ENCODE data around the gene TTI1.

TTI1 gene

DNA sequence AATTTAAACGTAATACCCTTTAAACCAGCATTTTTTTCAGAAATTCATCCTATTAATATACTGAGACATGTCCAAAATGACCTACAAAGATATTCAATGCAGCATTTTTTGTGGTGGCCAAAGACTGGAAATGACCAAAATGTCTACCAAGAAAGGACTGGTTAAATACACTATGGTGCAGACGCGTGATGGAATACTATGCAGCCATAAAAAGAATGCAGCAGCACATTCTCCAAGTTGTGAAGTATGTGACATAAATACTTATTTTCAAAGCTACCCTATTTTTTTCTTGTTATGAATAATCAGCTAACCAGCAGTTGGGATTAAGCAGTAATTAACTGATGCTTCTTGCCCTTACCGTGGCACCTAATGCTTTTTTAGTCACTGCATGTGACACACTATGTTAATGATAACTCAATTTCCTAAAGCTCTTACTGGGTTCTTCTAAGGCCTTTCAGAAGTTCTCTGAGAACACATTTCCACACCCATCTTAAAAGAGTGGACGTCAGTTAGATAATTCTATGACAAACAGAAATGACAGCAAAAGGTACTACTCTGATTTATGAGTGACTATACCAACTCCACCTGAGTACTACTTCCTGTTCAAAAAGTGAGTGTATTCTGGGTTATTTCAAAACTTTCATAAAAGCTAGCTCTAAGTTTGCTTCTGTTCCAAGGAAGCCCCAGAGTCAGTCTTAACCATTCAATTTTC, 24.9 kb downstream of the TTI1 start:
- no peak for DNase-seq

GRCh38 chr20:38007526-38007925, 25.7 kb downstream of the TTI1 start:
- DNase-seq = no peak

DNA sequence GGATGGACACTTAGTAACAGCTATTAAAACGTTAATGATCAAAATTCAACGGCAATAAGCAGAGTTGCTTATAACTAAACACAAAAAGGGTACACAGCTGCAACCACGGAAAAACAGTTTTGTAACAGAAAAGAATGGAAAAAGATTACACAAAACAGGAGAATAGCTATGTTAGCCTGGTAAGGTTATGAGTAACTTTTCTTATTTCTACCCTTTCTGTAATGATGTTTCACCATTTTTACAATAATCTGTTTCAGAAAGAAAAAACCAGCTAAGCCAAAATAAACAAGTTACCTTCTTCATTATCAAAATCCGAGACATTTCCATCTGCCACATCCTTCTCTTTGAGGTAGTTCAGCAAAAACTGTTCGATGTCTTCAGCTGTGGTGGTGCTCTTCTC, 27.4 kb downstream of the TTI1 start:
- no peak for DNase-seq

DNA sequence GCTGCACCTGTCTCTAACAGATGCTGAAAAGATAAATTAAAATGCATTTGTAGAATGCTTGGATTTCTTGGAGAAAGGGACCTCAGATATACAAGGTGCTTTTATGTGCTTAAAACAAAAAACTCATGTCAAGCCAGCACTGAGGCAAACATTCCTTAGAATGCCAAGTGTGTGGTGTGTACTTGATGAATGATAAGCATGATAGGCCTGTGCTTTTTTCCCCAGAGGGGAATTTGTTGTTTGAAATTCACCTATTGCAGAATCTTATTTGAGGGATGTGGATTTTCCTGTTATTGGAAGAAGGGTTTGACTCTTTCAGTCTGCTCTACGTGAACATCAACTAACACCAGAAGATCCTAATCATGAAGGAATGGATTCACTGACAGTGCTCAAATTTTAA, 28.8 kb downstream of the TTI1 start:
- no peak for DNase-seq

GRCh38 chr20:38002422-38002821, 30.8 kb downstream of the TTI1 start:
- no peak for DNase-seq

DNA sequence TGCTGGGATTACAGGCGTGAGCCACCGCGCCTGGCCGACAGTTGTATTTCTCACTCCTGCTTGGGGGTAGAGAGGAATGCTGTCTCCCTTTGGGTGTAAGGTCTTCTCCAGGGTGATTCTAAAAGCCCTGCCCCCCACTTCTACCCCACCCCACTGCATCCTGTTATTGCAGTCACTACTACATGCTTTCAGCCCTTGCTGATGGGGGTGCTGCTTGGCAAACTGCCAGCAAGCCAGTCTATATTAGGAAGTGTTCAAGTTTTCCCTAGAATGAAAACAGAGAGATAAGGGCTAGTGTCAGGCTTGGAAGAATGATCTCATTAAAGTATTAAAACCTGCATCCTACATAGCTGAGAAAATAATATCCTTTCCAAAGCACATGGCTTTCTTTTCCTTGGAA, 31.3 kb downstream of the TTI1 start:
- no peak for DNase-seq

DNA sequence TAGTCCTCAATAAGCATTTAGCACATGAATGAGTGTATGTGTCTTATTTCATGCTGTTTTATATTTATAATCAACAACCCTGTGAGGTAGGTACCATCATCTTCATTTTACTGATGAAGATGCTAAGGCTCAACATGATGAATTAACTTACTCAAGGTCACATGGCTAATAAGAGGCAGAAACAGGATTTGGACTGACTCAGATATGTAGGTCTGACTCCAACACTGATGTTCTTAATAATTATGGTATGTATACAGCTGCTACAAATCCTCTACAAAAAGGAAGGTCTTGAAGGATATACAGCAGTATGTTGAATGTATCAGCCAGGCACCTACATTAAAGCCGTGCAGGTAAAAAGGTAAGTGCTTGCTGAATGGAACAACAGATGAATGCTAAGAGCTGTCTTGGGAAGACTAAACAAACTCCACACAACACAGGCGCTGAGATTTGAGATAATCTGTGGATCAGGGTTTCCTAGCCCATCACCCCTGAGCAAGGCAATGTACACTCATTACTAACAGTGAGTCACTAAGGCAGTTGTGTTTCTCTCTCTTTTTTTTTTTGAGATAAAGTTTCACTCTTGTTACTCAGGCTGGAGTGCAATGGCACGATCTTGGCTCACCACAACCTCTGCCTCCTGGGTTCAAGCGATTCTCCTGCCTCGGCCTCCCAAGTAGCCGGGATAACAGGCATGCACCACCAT, 31.9 kb downstream of the TTI1 start:
- no peak for DNase-seq

DNA sequence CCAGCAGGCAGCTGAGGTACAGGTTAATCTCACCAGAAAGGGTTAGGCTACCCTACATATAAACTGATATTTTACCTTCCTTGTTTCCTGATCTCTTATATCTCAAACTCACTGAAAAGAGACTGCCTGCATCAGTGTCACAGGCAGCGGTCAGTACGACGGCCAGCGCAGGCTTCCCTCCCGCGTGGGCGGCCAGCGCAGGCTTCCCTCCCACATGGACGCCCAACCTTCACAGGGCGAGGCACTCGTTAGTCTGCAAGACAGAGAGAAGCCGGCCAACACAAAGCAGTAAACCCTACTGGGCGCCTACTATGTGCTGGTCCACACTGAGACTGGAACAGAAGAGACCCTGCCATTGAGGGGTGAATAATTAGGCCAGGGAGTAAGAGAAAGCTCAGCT, 33.0 kb downstream of the TTI1 start:
- DNase-seq = no peak

DNA sequence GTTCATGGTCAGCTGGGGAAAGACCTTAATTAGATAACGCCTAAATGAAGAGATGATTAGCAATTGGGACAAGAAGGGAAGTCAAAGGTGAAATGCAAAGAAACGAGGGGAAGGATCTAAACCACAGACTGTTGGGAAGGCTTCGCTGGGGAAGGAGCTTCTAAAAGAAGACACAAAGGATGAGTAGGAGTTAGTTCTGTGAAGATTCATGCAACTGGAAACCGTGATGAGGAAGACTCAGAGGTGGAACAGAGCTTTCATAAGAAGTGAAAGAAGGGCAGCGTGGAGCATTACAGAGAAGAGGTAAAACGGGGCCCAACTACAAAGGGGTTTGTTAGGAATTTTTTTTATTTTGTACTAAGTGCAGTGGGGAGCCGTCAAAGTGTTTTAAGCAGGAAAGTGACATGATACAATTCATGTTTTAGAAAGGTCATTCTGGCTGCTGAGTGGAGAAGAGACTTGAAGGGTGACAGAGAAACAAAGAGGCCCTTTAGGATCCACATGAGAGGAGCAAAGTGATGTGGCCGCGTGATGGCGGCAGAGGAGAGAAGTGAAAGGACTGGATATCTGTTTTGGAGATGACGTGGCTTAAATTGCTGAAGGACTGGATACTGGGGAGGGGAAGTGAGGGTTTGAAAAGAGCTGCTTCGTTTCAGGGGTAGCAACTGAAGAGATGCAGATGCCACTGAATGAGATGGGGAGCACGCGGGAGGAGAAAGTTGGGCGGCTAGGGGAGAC, 33.6 kb downstream of the TTI1 start:
- DNase-seq = no peak

DNA sequence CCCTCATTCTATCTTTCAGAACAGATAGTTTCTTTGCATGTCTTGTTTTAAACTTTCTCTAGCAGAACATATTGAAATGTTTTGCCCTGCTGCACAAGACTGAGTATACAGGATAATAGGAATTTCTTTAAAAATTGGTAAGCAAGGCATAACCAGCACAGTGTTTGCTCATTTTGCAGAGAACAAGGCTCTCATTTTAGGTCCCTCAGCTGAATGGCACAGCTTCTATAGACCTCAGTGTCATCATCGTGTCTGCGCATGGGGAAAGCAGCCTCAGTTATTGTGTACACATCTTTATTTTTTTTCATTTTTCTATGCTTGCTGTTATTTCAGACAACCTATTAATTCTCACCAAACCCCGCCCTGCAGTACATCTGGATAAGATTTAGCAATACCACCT, 35.7 kb downstream of the TTI1 start:
- no peak for DNase-seq

DNA sequence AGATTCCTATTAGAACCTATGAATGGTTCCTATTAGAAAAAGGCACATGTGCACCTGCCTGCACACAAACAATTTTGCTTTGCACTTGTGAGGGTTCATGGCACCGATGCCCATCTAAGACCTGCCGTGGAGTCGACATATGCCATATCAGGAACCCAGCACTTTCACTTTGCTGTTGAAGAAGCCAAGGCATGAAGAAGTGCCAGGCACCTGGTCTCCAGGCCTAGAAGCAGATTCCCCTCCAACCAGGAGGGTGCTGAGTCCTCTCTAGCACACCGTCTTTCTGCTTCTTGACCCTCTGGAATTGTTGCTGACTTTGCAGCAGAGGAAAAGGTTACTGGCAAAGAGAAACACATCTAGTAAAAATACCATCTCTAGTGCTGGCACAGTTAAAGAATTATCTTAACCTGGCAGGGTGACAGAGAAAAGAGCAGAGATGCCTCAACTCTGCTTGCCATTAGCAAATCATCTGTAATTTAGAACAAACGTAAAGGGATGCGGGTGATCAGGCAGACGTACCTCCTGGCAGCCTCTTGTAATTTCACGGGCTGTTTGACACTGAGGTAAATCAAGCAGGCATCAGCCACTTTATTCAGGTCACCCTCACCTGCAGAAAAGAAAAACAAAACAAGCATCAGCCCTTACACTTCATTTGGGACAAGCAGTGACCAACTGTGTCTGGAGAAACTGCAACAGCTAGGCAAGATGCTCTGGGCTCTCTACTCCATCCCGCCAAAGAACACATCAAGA, 37.2 kb downstream of the TTI1 start:
- DNase-seq = no peak

DNA sequence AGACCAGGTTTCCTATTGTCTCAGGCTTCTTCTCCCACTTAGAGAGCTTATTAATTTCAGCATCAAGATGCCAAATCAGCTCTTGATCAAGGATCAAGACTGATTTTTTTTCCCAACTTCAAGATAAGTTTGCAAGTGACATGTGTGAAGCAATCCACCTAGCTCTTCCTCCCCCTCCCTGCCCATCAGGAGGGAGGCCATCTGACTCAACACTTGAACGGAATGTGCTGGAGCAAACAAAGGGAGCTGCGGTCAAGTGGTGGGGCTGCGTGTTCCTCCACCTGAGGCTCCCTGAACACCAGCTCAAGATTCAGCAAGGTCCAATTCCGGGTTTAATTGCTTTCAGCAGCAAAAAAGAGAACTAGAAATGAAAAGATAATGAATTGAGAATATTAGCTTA, 38.7 kb downstream of the TTI1 start:
- no peak for DNase-seq

DNA sequence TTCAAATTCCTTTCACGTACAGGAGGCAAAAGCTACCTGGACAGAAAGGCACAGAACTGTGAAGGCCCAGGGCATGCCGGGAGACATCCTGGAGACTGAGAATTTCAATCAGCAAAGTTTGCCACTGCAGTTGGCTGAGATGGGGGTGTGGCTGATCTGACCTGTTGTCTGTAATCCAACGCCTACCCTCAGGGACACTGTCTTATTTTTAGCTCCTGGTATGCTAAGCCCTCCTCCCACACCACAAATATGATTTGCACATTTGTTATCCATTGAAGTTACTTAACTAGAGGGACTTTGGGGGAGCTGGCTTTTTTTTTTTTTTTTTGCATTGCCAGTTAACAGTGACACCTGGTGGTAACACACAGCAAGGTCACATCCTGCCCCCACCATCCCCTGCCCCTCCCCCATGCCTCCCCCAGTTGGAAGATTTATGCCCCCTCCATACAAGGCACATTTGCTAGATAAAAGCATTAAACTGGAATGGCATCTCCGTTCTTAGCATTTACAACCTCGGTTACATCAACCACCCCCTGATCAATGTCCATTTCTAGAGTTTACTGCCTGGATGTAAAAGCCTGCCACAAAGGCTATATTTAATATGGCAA, 40.4 kb downstream of the TTI1 start:
- no peak for DNase-seq

GRCh38 chr20:37991908-37992307, 41.3 kb downstream of the TTI1 start:
- DNase-seq = no peak

DNA sequence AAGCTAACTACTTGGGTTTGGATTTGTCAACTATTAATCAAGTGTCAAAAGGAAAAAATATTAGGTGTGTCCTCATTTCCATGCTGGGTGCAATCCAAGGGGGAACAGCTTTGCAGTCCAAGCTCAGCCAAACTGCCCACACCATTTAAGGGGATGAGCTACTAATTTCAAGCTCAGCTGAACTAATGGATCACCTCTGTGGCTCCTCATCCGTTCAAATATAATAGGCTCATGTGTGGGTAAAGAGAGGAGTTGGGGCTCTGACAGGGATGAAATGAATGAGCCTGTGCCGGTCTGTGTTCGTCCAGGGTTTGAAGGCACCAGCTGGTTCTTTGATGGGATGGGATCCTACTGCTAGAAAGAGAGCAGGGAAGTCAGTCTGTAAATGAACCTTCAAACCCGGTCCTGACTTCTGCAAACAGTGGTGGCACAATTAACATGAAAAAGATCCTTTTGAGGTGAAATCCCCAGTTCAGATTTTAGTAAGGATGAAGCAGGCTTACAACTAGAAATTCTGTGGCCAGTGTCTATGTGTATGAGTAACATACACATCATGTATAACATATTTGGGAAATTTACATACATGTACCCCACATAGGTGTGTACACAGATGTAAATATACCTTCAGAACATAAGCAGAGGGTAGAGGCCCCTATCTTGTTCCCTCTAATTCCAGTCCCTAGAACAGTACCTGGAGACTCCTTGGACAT, 41.9 kb downstream of the TTI1 start:
- DNase-seq = no peak

DNA sequence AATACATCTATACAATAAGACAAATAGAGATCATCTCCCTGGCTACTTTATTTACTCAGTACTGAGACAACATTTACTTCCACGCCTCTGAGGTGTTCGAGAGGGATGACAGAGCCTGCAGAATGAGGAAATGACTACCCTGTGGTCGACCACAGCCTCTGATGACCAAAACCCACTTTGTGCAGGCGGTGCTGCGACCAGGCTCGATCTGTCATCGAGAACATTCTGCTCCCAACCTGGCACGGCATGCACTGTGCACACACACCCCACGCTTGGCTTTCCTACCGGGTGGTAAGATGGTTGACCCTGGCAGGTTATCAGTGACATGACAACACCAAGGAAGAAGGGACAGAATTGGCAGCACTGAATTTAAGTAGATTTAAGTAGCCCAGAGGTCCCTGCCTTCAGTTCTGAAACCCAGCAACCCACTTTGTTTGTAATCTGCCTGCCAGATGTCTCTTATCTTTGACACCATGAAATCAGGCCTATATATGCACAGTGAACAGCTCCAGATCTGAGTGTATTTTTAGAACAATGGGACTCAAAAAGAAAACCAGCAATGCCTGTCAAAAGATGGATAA, 42.6 kb downstream of the TTI1 start:
- no peak for DNase-seq

GRCh38 chr20:37989601-37990295, 43.5 kb downstream of the TTI1 start:
- no peak for DNase-seq

- DNase-seq = no peak
Measured at GRCh38 chr20:37988306-37988954, 44.8 kb downstream of the TTI1 start.

- DNase-seq = no peak
Measured at GRCh38 chr20:37987602-37988290, 45.5 kb downstream of the TTI1 start.

Measured in right hindlimb (tissue), 1 donor.